Glutamatergic neuron (in vitro differentiated cells): ENCODE results near the gene ECSCR. TPM values are rescaled to one million over a fixed set of nuclear protein-coding genes. Genes with fewer than 3 reads are reported as not detected.
"Not testable (repeated sequence)": the region's sequence is repeated elsewhere in the genome, so short reads cannot be mapped to it uniquely, and the experiment has no call there.

Experiments used
- DNase-seq: peaks from one replicate; pipeline ENCODE4 v3.0.0; 2022
- H3K27ac Mint-ChIP-seq: one replicate; pipeline ENCODE4 v1.8.0; 2020; ENCODE audit warnings: mild to moderate bottlenecking, mixed read lengths, inconsistent platforms; ENCODE audit not compliant: unreplicated experiment
- H3K27me3 Mint-ChIP-seq: one replicate; pipeline ENCODE4 v1.8.0; 2020; ENCODE audit warnings: mild to moderate bottlenecking, moderate library complexity, mixed read lengths, inconsistent platforms; ENCODE audit not compliant: unreplicated experiment
- H3K36me3 Mint-ChIP-seq: one replicate; pipeline ENCODE4 v1.8.0; 2020; ENCODE audit warnings: mild to moderate bottlenecking, mixed read lengths, inconsistent platforms; ENCODE audit not compliant: unreplicated experiment
- H3K4me1 Mint-ChIP-seq: one replicate; pipeline ENCODE4 v1.8.0; 2020; ENCODE audit warnings: mild to moderate bottlenecking, low read depth, mixed read lengths, inconsistent platforms; ENCODE audit not compliant: unreplicated experiment
- H3K4me3 Mint-ChIP-seq: one replicate; pipeline ENCODE4 v1.8.0; 2020; ENCODE audit warnings: mild to moderate bottlenecking, mixed read lengths, inconsistent platforms; ENCODE audit not compliant: unreplicated experiment
- H3K9me3 Mint-ChIP-seq: one replicate; pipeline ENCODE4 v1.8.0; 2020; ENCODE audit warnings: mild to moderate bottlenecking, moderate library complexity, mixed read lengths, inconsistent platforms; ENCODE audit not compliant: unreplicated experiment
- CTCF ChIP-seq: fragments of 200-600 bp; sonication (generic); IDR thresholded peaks from one replicate; pipeline ENCODE4 v1.5.0; 2021; ENCODE audit not compliant: partially characterized antibody, unreplicated experiment
- total RNA-seq: library from RNA; stranded (reverse); fragmentation: NEBNext Ultra II Directional; extraction: Animal tissue kit (Norgen Biotek cat#: 25700); gene quantifications from one replicate; pipeline ENCODE4 v1.2.1, GENCODE V29; 2021; ENCODE audit not compliant: unreplicated experiment

ECSCR gene
- total RNA-seq, 1 donor from 2014 or later = not detected

GRCh38 chr5:139482050-139482889, 19.7 kb upstream of the ECSCR start, which contains the start of gene STING1:
Gene STING1 (minus strand): TSS chr5:139482758. CDS start chr5:139481704, 1,054 bp downstream.
- no peaks in the 10 kb centered on the region for H3K36me3 Mint-ChIP-seq
- no peak for TF ChIP-seq CTCF
- peaks cover 4% of the 10 kb centered on the region for H3K27me3 Mint-ChIP-seq
- no peak for DNase-seq
- peaks cover 4% of the 10 kb centered on the region for H3K4me1 Mint-ChIP-seq
- H3K27ac Mint-ChIP-seq = no peak within 1 kb of the TSS
- peaks cover 1% of the 10 kb centered on the region for H3K9me3 Mint-ChIP-seq
- no peak within 1 kb of the TSS for H3K4me3 Mint-ChIP-seq

- peaks cover 4% of the 10 kb centered on the region for H3K27me3 Mint-ChIP-seq
- no peak for TF ChIP-seq CTCF
Observed at GRCh38 chr5:139481580-139482049, 19.1 kb upstream of the ECSCR start.

GRCh38 chr5:139481122-139481533, 18.6 kb upstream of the ECSCR start:
- no peak overlapping the region for H3K27ac Mint-ChIP-seq
- H3K4me3 Mint-ChIP-seq = no peak overlapping the region

More at GRCh38 chr5:139481580-139482049, 19.1 kb upstream of the ECSCR start:
- no peak for DNase-seq
- Mint-ChIP-seq H3K9me3 (peaks cover 1% of the 10 kb centered on the region), H3K4me3 (no peak overlapping the region), H3K36me3 (no peaks in the 10 kb centered on the region), H3K27ac (no peak overlapping the region), H3K4me1 (peaks cover 4% of the 10 kb centered on the region)

GRCh38 chr5:139479729-139480128, 17.2 kb upstream of the ECSCR start:
- H3K4me3 Mint-ChIP-seq, DNase-seq, H3K27ac Mint-ChIP-seq, H3K36me3 Mint-ChIP-seq, H3K9me3 Mint-ChIP-seq, H3K27me3 Mint-ChIP-seq: not testable (repeated sequence)
- peaks cover 10% of the 10 kb centered on the region for H3K4me1 Mint-ChIP-seq

More at GRCh38 chr5:139481122-139481533, 18.6 kb upstream of the ECSCR start:
- Mint-ChIP-seq H3K36me3 (no peaks in the 10 kb centered on the region), H3K4me1 (peaks cover 2% of the 10 kb centered on the region), H3K9me3 (peaks cover 1% of the 10 kb centered on the region), H3K27me3 (peaks cover 4% of the 10 kb centered on the region)
- no peak for TF ChIP-seq CTCF
- no peak for DNase-seq

- DNase-seq, H3K27ac Mint-ChIP-seq, H3K4me3 Mint-ChIP-seq, H3K36me3 Mint-ChIP-seq: not testable (repeated sequence)
- peaks cover 13% of the 10 kb centered on the region for H3K4me1 Mint-ChIP-seq
- peaks cover 12% of the 10 kb centered on the region for H3K27me3 Mint-ChIP-seq
- H3K9me3 Mint-ChIP-seq = peaks cover 14% of the 10 kb centered on the region
Observed at GRCh38 chr5:139478657-139479423, 16.3 kb upstream of the ECSCR start.
